Lower leg skin (tissue), 3 donors: ENCODE data around the gene SLC1A6.

Experiments used
- CTCF ChIP-seq, 3 donors: fragments of 450-650 bp; IDR thresholded peaks; one replicate each; pipeline ENCODE4 v1.5.1; 2016; ENCODE audit warnings: antibody characterized with exemption in 3 of 3, mild to moderate bottlenecking in 3 of 3, moderate library complexity in 2 of 3
- POLR2A ChIP-seq, 2 donors: fragments of 450-650 bp; IDR thresholded peaks; one replicate each; pipeline ENCODE4 v1.6.1; 2016 to 2017; ENCODE audit warnings: antibody characterized with exemption in 2 of 2, mild to moderate bottlenecking in 1 of 2, moderate library complexity in 1 of 2

GRCh38 chr19:15014579-15014978 lies 34.9 kb upstream of the SLC1A6 start:
- TF ChIP-seq CTCF (IDR thresholded peaks at IDR 0.05) (no peak), POLR2A (IDR thresholded peaks at IDR 0.05) (no peak)
